ENCODE results near the gene PDE10A.

- TF ChIP-seq CTCF (IDR thresholded peaks at IDR 0.05; ENCODE audit: low read length): no peak
- TF ChIP-seq EZH2 (IDR thresholded peaks at IDR 0.05; ENCODE audit: borderline replicate concordance, low read length): no peak
Measured at GRCh38 chr6:165674155-165675029, 11.4 kb upstream of the PDE10A start.

Data from OCI-LY1 (cell line).